Fibroblast of lung (primary cell): ENCODE results near the gene C9orf72.

Experiments
- EZH2 ChIP-seq: IDR thresholded peaks from 2 replicates; pipeline ENCODE4 v1.5.1; 2012; ENCODE audit warnings: low read length, control low read depth, mild to moderate bottlenecking; ENCODE audit errors: missing control alignments
- TF ChIP-seq, protein P1 (sequence below), 2 donors: IDR thresholded peaks in 1 of 2; conservative IDR thresholded peaks in 1 of 2; 1 replicate in 1 of 2; 2 replicates in 1 of 2; pipeline ENCODE4 v1.5.1; 2011 to 2012; ENCODE audit warnings: low read length in 2 of 2, control low read depth in 1 of 2, inconsistent platforms in 1 of 2, low read depth in 1 of 2, mild to moderate bottlenecking in 1 of 2

DNA sequence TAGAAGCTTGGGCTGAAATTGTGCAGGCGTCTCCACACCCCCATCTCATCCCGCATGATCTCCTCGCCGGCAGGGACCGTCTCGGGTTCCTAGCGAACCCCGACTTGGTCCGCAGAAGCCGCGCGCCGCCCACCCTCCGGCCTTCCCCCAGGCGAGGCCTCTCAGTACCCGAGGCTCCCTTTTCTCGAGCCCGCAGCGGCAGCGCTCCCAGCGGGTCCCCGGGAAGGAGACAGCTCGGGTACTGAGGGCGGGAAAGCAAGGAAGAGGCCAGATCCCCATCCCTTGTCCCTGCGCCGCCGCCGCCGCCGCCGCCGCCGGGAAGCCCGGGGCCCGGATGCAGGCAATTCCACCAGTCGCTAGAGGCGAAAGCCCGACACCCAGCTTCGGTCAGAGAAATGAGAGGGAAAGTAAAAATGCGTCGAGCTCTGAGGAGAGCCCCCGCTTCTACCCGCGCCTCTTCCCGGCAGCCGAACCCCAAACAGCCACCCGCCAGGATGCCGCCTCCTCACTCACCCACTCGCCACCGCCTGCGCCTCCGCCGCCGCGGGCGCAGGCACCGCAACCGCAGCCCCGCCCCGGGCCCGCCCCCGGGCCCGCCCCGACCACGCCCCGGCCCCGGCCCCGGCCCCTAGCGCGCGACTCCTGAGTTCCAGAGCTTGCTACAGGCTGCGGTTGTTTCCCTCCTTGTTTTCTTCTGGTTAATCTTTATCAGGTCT, at the start of gene C9orf72:
- TF ChIP-seq, protein P1, sequence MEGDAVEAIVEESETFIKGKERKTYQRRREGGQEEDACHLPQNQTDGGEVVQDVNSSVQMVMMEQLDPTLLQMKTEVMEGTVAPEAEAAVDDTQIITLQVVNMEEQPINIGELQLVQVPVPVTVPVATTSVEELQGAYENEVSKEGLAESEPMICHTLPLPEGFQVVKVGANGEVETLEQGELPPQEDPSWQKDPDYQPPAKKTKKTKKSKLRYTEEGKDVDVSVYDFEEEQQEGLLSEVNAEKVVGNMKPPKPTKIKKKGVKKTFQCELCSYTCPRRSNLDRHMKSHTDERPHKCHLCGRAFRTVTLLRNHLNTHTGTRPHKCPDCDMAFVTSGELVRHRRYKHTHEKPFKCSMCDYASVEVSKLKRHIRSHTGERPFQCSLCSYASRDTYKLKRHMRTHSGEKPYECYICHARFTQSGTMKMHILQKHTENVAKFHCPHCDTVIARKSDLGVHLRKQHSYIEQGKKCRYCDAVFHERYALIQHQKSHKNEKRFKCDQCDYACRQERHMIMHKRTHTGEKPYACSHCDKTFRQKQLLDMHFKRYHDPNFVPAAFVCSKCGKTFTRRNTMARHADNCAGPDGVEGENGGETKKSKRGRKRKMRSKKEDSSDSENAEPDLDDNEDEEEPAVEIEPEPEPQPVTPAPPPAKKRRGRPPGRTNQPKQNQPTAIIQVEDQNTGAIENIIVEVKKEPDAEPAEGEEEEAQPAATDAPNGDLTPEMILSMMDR (conservative IDR thresholded peaks at IDR 0.05 in 1 of 2, IDR thresholded peaks at IDR 0.05 in 1 of 2; ENCODE audit: low read depth in 1 of 2, low read length in 2 of 2) = no peak
- no peak for TF ChIP-seq EZH2
